T-helper 2 cell treated with Interferon-gamma antibody and Interleukin-4, amounts not matched to agents 5 μg/mL and 100 μg/mL, for 36 hours (primary cell): ENCODE measurements around the gene RNASE9.

ENCODE experiments used
- DNase-seq: peaks from one replicate; pipeline ENCODE4 v3.0.0; 2021; ENCODE audit warnings: low spot score
- H3K27ac Mint-ChIP-seq: one replicate; pipeline ENCODE4 v1.8.0; 2021; ENCODE audit warnings: mild to moderate bottlenecking, mixed read lengths
- H3K27me3 Mint-ChIP-seq: one replicate; pipeline ENCODE4 v1.8.0; 2021; ENCODE audit warnings: low read depth, mixed read lengths
- H3K36me3 Mint-ChIP-seq: one replicate; pipeline ENCODE4 v1.8.0; 2021; ENCODE audit warnings: low read depth, mixed read lengths
- H3K4me1 Mint-ChIP-seq: one replicate; pipeline ENCODE4 v1.8.0; 2021; ENCODE audit warnings: low read depth, mixed read lengths
- H3K4me3 Mint-ChIP-seq: one replicate; pipeline ENCODE4 v1.8.0; 2022; ENCODE audit warnings: mild to moderate bottlenecking, moderate library complexity, mixed read lengths
- H3K9me3 Mint-ChIP-seq: one replicate; pipeline ENCODE4 v1.8.0; 2021; ENCODE audit warnings: mixed read lengths

The RNASE9 gene

GRCh38 chr14:20563971-20564370, 3.1 kb upstream of the RNASE9 start:
- Mint-ChIP-seq H3K4me3 (no peak overlapping the region), H3K27ac (no peak overlapping the region), H3K4me1 (peaks cover 4% of the 10 kb centered on the region), H3K27me3 (peaks cover 20% of the 10 kb centered on the region), H3K36me3 (no peaks in the 10 kb centered on the region), H3K9me3 (no peaks in the 10 kb centered on the region)
- DNase-seq: no peak

- no peak for DNase-seq
- Mint-ChIP-seq H3K27ac (no peak overlapping the region), H3K36me3 (no peaks in the 10 kb centered on the region), H3K9me3 (no peaks in the 10 kb centered on the region), H3K4me3 (no peak overlapping the region), H3K4me1 (no peaks in the 10 kb centered on the region), H3K27me3 (peaks cover 14% of the 10 kb centered on the region)
Measured at GRCh38 chr14:20559461-20559904, 1.4 kb downstream of the RNASE9 start.

- Mint-ChIP-seq H3K4me3 (no peak overlapping the region), H3K36me3 (no peaks in the 10 kb centered on the region), H3K27ac (no peak overlapping the region), H3K4me1 (no peaks in the 10 kb centered on the region), H3K9me3 (no peaks in the 10 kb centered on the region), H3K27me3 (peaks cover 7% of the 10 kb centered on the region)
- DNase-seq: no peak
Measured at GRCh38 chr14:20557212-20557542, 3.7 kb downstream of the RNASE9 start.

GRCh38 chr14:20556500-20557211, 4.2 kb downstream of the RNASE9 start:
- no peak for DNase-seq
- H3K36me3 Mint-ChIP-seq: no peaks in the 10 kb centered on the region
- H3K4me3 Mint-ChIP-seq: no peak overlapping the region
- peaks cover 6% of the 10 kb centered on the region for H3K27me3 Mint-ChIP-seq
- no peaks in the 10 kb centered on the region for H3K4me1 Mint-ChIP-seq
- no peak overlapping the region for H3K27ac Mint-ChIP-seq
- H3K9me3 Mint-ChIP-seq: no peaks in the 10 kb centered on the region

GRCh38 chr14:20555845-20556244, 5.0 kb downstream of the RNASE9 start:
- no peaks in the 10 kb centered on the region for H3K9me3 Mint-ChIP-seq
- no peak for DNase-seq
- H3K27me3 Mint-ChIP-seq: peaks cover 6% of the 10 kb centered on the region
- H3K27ac Mint-ChIP-seq: no peak overlapping the region
- no peaks in the 10 kb centered on the region for H3K36me3 Mint-ChIP-seq
- H3K4me3 Mint-ChIP-seq: no peak overlapping the region
- H3K4me1 Mint-ChIP-seq: no peaks in the 10 kb centered on the region

- H3K27ac Mint-ChIP-seq: no peak overlapping the region
- no peaks in the 10 kb centered on the region for H3K9me3 Mint-ChIP-seq
- no peak for DNase-seq
- no peaks in the 10 kb centered on the region for H3K4me1 Mint-ChIP-seq
- H3K4me3 Mint-ChIP-seq: no peak overlapping the region
- no peaks in the 10 kb centered on the region for H3K27me3 Mint-ChIP-seq
- no peaks in the 10 kb centered on the region for H3K36me3 Mint-ChIP-seq
Measured at GRCh38 chr14:20553024-20553423, 7.8 kb downstream of the RNASE9 start.

- no peaks in the 10 kb centered on the region for H3K4me1 Mint-ChIP-seq
- H3K27ac Mint-ChIP-seq: no peak overlapping the region
- H3K4me3 Mint-ChIP-seq: no peak overlapping the region
Measured at GRCh38 chr14:20551606-20552005, 9.2 kb downstream of the RNASE9 start.

GRCh38 chr14:20550926-20551325, 9.9 kb downstream of the RNASE9 start:
- H3K27ac Mint-ChIP-seq: no peak overlapping the region

More at GRCh38 chr14:20551606-20552005, 9.2 kb downstream of the RNASE9 start:
- no peaks in the 10 kb centered on the region for H3K9me3 Mint-ChIP-seq
- no peaks in the 10 kb centered on the region for H3K36me3 Mint-ChIP-seq
- peaks cover 2% of the 10 kb centered on the region for H3K27me3 Mint-ChIP-seq
- no peak for DNase-seq

GRCh38 chr14:20548414-20549158, 12.3 kb downstream of the RNASE9 start:
- Mint-ChIP-seq H3K36me3 (no peaks in the 10 kb centered on the region), H3K9me3 (no peaks in the 10 kb centered on the region), H3K4me1 (no peaks in the 10 kb centered on the region), H3K4me3 (no peak overlapping the region), H3K27me3 (peaks cover 8% of the 10 kb centered on the region), H3K27ac (no peak overlapping the region)
- DNase-seq: no peak

More at GRCh38 chr14:20550926-20551325, 9.9 kb downstream of the RNASE9 start:
- Mint-ChIP-seq H3K4me3 (no peak overlapping the region), H3K4me1 (no peaks in the 10 kb centered on the region), H3K27me3 (peaks cover 2% of the 10 kb centered on the region), H3K36me3 (no peaks in the 10 kb centered on the region), H3K9me3 (no peaks in the 10 kb centered on the region)
- no peak for DNase-seq

- no peak for DNase-seq
- H3K36me3 Mint-ChIP-seq: no peaks in the 10 kb centered on the region
- no peaks in the 10 kb centered on the region for H3K4me1 Mint-ChIP-seq
- no peak overlapping the region for H3K4me3 Mint-ChIP-seq
- H3K9me3 Mint-ChIP-seq: no peaks in the 10 kb centered on the region
- peaks cover 8% of the 10 kb centered on the region for H3K27me3 Mint-ChIP-seq
- no peak overlapping the region for H3K27ac Mint-ChIP-seq
Measured at GRCh38 chr14:20546877-20547276, 14.0 kb downstream of the RNASE9 start.

GRCh38 chr14:20539906-20540305, 20.9 kb downstream of the RNASE9 start:
- Mint-ChIP-seq H3K27ac (no peak overlapping the region), H3K27me3 (peaks cover 10% of the 10 kb centered on the region), H3K4me3 (no peak overlapping the region), H3K36me3 (no peaks in the 10 kb centered on the region), H3K9me3 (no peaks in the 10 kb centered on the region), H3K4me1 (no peaks in the 10 kb centered on the region)
- DNase-seq: no peak

GRCh38 chr14:20530771-20531571, 29.9 kb downstream of the RNASE9 start:
- Mint-ChIP-seq H3K27ac (no peak overlapping the region), H3K27me3 (peaks cover 45% of the 10 kb centered on the region), H3K4me3 (peak overlapping the region; percentile 35), H3K36me3 (no peaks in the 10 kb centered on the region), H3K4me1 (peaks cover 10% of the 10 kb centered on the region), H3K9me3 (no peaks in the 10 kb centered on the region)
- DNase-seq: peak; percentile 49

- no peak overlapping the region for H3K4me3 Mint-ChIP-seq
- no peaks in the 10 kb centered on the region for H3K9me3 Mint-ChIP-seq
- no peak for DNase-seq
- H3K27me3 Mint-ChIP-seq: peaks cover 42% of the 10 kb centered on the region
- H3K36me3 Mint-ChIP-seq: no peaks in the 10 kb centered on the region
- H3K27ac Mint-ChIP-seq: no peak overlapping the region
- H3K4me1 Mint-ChIP-seq: peaks cover 10% of the 10 kb centered on the region
Measured at GRCh38 chr14:20529806-20530205, 31.0 kb downstream of the RNASE9 start.

GRCh38 chr14:20524027-20524426, 36.8 kb downstream of the RNASE9 start:
- Mint-ChIP-seq H3K4me1 (no peaks in the 10 kb centered on the region), H3K4me3 (no peak overlapping the region), H3K27ac (no peak overlapping the region), H3K9me3 (no peaks in the 10 kb centered on the region), H3K36me3 (no peaks in the 10 kb centered on the region), H3K27me3 (peaks cover 34% of the 10 kb centered on the region)
- no peak for DNase-seq
